HG03432 (cell line): ENCODE data around the gene ZW10.
"Not testable (repeated sequence)": the region's sequence is repeated elsewhere in the genome, so short reads cannot be mapped to it uniquely, and the experiment has no call there.

Source experiments
- ATAC-seq: cut with Tn5 transposase; IDR thresholded peaks from one replicate; pipeline ENCODE4 v1.9.1; 2021; ENCODE audit warnings: mild to moderate bottlenecking, moderate library complexity; ENCODE audit not compliant: unreplicated experiment

ZW10 gene

DNA sequence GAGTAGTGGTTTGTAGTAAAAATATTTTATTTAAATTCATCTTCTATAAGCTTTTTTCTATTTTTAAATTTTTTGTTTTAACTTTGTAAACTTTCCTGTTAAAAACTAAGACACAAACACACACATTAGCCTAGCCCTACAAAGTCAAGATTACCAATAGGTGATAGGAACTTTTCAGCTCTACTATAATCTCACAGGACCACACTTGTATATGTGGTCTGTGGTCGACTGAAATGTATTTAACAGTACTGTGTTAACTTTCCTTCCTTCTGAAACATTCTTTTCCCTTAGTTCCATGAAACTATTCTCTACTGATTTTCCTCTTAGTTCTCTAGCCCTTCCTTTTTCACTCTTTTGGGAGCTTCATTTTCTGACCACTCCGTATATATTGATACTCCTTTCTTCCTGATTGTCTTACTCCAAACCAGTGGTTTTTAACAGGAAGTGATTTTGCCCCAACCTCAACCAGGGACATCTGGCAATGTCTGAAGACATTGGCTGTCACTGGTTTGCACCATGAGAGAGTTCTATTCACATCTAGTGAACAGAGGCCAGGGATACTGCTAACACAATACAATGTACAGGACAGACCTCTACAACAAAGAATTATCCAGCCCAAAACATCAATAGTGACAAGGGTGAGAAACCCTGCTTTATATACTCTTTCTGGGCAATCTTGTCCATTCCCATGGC lies 8.8 kb downstream of the ZW10 start:
- no peak for ATAC-seq

DNA sequence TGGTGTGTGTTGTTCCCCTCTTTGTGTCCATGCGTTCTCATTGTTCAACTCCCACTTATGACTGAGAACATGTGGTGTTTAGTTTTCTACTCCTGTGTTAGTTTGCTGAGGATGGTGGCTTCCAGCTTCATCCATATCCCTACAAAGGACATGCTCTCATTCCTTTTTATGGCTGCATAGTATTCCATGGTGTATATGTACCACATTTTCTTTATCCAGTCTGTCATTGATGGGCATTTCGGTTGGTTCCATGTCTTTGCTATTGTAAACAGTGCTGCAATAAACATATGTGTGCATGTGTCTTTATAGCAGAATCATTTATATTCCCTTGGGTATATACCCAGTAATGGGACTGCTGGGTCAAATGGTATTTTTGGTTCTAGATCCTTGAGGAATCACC lies 10.5 kb downstream of the ZW10 start:
- ATAC-seq = not testable (repeated sequence)

DNA sequence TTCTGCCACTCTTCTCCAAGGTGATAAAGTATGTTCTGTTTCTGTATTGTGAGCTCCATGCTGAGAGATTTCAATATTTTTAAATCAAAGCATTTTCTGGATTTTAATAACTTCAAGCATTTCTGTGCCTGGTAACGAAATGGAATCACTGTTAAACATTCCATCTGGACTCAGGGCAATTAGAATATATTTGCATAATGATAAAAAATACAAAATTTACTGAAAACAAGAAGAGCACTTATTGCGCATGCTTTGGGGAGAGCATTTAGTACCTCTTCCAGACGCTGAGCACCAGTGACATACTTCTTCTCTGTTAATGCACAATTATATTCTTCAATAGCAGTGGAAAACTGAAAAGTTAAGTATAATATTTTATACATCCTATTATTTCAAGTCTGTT lies 13.3 kb downstream of the ZW10 start:
- ATAC-seq = no peak

DNA sequence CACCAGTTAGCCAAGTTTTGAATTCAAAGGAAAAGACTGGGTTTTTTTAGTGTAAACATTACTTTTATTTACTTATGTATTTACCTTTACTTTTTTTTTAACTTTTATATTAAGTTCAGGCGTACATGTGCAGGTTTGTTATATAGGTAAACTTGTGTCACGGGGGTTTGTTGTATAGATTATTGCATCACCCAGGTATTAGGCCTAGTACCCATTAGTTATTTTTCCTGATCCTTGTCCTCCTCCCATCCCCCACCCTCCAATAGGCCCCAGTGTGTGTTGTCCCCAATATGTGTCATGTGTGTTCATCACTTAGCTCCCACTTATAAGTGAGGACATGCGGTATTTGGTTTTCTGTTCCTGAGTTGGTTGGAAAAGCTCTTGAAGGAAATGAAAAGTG lies 20.6 kb downstream of the ZW10 start:
- ATAC-seq = no peak

DNA sequence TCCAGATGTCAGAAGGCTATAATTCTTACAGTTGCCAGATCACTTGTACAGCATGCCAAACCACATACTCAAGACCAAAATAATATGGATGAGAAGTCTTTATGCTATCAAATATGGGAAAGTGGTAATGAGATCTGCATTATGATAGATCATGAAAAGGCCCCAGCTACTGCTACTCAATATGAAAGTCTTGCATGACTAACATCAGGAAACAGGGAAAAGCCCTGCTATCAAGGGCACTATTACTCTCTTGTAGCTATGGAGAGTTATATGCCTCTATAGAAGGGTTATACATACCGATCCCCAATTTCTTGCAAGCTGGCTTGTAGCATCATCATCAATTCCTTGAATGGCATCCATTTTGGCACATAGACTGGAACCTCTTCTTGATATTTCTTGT lies 37.2 kb downstream of the ZW10 start:
- ATAC-seq = no peak

DNA sequence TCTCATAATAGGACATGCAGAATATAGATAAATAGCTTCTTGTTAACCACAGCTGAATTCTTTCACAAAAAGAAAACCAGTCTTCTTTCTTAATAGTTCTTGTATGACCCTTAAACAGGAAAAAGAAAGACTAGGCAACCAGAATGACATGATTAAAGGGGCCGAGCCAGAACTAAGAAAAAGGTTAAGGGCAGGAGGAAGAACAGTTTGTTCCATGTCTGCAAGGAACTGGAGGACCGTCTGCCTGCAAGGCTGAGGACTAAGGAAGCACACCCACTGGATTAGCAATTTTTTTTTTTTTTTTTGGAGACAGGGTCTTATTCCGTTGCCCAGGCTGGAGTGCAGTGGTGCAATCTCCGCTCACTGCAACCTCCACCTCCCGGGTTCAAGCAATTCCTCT lies 41.4 kb downstream of the ZW10 start:
- ATAC-seq = no peak

DNA sequence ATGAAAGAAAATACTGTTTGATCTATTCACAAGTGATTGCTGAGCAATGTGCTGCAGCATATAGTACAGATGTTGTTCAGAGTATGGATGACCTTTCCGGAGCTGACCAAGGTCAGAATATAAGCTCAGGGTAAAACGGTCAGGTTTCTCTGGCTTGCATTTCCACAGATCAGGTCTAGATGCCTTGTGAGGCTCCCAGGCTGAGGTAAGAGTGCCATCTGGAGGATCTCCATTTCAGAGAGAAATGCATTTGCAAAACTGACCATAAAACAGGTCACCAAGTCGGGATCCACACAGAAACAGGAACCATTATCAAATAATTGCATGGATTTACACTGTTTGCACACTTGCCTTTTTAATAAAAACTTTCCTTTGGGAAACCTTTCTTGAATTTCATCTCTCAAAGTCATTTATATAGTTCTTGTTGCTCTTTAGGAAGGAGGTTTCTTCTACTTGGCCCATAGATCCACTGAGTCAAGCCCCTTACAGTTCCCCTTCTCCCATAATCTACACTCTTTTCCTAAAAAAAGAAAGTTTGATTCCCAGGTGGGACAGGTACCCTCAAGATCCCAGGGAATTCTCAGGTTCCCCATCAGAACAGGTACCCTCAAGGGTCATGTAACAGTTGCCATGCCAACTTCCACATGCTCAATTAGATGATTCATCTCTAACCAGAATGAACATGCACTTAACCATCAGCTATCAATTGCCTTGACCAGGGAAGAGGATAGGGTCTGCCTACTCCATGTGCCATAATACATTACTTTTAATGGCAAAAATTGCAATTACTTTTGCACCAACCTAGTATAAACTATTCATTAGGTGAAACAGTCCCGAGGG lies 42.4 kb downstream of the ZW10 start:
- ATAC-seq = no peak

DNA sequence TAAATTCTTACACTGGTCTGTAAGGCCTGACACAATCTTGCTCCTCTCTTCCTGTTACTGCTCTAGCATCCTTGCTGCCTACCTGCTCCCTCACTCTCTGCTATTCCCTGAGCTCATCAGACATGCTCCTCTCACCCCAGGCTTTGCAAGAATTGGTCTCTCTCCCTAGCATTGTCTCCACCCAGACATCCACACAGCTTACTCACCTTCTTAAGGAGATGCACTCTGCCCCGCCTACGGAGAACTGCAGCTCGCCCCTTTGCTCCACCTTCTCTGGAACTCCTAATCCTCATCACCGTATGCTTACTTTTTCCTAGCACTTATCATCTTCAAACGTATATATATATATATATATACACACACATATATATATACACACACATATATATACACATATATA lies 44.0 kb downstream of the ZW10 start:
- no peak for ATAC-seq

DNA sequence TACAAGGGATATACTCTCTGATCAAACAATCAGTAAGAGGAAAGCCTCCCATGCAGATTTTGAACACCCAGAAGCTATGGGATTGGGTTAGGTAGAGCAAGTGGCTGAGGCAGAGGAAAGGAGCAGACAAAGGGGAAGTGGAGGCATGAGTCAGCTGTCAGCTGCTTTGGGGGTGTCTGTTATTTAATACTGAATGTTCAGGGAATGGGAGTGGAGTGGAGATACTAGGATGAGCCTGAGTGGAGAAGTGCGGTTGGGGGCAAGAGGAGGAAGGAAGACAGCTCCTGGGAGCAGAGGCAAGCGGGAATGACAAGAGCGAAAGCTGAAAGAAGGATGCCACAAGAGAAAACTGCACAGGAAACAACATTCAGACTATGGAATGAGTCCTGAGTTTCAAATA lies 44.7 kb downstream of the ZW10 start:
- no peak for ATAC-seq

DNA sequence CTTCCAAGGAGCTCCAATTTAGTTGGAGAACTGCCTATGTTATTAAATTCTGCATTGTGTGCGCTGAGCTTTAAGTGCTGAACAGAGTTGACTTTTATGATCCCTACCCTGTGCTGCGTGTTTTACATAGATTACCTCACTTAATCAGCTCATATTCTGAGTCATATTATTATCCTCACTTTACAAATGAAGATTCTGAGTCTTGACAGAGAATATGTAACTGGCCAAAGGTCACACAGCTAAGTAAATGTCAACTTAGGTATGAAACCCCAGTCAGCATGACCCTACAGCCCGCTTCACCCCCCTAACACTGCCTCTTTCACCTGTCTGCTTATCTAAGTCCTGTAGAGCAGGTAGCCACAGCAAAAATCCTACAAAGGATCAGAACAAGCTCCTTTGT lies 47.6 kb downstream of the ZW10 start:
- no peak for ATAC-seq

DNA sequence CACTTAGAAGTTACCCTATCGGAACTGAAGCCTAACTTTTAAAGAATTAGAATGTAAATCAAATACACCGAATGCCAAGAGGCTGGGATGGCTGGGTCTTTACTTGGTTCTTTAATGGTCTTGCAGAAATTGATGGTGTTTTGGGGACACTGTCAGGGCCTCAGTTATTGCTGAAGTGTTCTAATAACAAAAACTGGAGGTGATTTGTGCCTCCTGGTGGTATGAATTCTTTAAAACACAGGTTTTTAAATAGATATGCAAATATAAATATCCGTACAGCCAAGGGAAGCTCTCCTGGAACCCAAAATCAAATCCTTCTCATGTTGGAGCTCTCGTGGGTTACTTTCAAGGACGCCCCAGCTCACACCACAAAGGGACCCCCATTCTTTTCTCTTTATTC lies 48.1 kb downstream of the ZW10 start:
- ATAC-seq = no peak

DNA sequence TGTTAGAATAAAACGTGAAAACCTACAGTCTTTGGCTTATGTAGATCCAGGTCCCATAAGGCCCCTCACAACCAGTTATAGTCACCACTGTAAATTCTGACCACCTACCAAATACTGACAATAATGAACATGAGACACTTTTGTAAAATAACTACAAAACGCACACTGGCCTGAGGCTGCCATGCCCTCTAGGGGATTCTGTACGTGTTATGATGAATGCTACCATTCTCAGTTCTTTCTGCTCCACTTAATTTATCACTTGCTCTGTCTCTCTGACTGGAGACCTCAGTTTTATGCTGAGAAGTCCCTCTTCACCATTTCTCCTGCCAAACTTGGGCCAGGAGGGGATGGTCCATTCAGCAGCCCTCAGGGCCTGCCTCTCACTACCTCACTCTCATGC lies 48.7 kb downstream of the ZW10 start:
- ATAC-seq = no peak

DNA sequence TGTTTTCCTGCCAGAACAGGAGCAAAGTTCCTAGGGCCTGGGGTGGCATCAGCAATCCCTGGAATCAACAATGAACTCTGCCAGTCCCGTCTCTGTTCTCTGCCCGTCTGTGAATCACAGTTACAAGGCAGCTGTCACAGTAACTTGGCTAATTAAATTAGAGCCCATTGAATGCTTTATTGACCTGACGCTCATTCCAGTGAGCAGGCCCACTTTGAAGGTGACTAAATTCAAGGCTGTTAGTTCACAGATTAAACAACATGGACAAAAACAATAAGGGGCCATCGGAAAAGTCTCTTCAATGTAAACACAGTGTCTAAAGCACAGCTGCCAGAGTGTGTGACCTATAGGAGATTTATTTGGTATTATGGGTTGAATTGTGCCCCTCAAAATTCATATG lies 49.7 kb downstream of the ZW10 start:
- no peak for ATAC-seq

DNA sequence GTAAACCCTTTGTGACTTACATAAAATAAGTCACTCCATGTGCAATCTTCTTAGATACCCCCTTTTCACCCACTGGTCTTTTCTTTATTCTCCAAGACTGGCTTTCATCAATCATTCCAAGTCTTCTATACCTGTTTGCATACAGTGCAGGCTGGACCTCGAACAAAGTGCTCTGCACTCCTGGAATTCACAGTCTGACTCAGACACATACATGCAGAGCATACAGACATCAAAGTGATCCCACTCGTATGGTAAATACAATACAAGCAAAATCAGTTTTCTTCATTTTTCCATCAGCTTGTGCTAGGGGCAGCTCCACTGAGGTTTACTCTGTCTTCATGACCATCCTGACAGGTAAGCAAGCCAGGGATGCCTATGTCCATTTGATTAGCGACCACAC lies 50.6 kb downstream of the ZW10 start:
- no peak for ATAC-seq

DNA sequence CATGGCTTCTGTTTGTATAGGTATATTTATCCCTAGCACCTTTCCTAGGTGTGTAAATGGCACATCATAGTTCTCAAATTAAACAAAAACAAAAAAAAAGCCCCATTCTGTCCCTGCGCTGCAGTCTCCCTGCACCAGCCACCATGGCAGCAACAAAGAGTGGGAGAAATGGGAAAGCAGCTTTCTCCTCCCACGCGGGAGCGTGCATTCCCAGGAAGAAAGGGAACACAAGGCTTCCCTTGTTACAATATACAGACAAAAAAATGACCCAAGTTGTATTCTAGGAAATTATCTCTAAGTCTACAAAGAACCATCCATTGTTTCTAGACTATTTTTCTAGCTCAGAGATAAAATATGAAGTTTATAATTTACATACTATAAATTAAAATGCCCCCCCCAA lies 51.3 kb downstream of the ZW10 start:
- no peak for ATAC-seq

DNA sequence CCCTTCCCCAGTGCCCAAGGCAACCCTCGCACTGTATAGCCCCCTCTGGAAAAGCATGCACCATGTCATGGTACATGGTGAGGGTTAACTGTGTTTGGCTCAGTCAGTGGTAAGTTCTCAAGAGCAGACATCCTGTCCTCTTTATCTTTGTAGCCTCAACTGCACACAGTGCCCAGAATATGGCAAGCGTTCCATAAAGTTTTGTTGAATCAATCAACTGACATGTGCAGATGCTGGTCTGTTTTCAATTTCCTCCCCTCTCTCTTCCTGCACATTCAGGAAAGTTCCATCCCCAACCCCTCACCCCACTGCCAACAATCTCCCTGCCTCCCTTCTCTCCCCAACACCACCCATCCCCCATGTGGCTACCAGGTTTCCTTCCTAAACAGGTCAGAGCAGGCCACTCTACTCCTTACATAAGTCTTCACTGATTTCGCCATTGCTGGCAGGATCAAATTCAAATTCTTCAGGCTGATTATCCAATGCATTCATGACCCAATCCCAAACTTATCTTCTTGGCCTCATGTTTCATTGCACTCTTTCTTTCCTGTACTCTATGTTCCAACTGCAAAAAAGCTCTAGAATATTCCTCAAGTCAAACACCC lies 51.9 kb downstream of the ZW10 start:
- no peak for ATAC-seq

DNA sequence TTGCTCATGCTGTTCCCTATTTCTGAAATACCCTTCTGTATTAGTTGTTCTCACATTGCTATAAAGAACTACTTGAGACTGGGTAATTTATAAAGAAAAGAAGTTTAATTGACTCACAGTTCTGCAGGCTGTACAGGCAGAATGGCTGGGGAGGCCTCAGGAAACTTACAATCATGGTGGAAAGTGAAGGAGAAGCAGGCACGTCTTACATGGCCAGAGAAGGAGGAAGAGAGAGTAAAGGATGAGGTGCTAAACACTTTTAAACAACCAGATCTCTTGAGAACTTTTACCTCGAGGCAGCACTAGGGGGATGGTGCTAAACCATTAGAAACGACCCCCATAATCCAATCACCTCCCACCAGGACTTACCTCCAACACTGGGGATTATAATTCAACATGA lies 53.0 kb downstream of the ZW10 start:
- ATAC-seq = not testable (repeated sequence)

DNA sequence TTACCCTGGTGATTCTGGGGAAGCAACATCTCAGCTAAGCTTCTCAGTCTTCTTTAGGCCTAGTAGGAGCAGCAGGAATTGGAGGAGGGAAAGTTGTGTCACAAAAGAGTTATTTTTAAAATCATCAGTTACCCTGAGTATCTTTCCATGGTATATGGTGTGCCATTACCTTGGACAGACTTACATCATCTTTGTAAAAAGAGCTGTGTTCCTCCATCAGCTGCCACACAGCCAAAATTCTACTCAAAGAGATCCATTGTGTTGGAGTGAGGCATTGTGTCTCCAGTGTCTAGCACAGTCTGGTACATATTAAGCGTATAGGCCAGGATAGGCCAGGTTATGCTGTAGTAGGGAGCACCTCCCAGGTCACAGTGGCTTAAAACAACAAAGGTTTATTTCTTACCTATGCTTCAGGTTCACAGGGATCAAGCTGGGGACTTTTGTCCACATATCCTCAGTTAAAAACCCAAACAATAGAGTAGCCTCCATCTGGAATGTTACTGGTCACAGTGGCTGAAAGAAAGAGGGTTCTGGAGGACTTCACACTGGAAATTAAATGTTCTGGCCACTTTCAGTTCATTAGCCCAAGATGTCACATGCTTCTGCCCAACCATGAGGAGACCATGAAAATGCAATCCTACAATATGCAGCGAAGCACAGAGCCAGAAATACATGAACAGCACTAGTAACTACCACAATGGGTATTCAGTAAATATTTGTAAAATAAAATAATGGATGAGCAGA lies 57.4 kb downstream of the ZW10 start:
- ATAC-seq = no peak

DNA sequence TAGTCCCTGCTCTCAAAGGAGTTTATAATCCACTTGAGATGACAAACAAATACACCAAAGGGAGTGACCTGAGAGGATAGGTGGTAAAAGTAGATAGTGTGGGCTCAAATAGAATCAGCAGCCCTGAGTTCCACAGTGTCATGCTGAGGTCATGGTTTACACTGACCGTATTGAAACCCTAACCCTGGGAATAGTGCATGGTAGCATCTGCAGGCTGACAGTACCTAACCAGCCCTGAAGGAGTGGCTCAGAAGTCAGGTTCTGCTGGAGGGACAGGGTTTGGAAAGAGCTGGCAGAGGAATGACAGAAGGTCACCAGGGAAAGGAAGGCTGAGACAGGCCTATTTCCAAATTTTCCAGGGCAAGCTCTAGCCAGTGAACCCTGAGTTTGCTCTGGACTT lies 58.2 kb downstream of the ZW10 start:
- no peak for ATAC-seq

DNA sequence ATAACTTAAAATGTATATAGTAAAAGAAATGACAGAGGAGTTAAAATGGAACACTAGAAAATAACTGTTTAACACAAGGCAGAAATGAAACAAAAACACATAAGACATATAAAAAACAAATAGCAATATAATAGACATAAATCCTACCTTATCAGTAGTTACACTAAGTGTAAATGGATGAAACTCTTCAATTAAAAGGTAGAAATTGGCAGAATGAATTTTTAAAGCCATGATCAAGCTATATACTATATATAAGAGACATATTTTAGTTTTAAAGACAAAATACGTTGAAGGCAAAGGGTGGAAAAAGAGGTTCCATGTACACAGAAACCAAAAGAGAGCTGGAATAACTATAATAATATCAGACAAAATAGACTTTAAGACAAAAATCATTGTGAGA lies 62.5 kb downstream of the ZW10 start:
- ATAC-seq = no peak

DNA sequence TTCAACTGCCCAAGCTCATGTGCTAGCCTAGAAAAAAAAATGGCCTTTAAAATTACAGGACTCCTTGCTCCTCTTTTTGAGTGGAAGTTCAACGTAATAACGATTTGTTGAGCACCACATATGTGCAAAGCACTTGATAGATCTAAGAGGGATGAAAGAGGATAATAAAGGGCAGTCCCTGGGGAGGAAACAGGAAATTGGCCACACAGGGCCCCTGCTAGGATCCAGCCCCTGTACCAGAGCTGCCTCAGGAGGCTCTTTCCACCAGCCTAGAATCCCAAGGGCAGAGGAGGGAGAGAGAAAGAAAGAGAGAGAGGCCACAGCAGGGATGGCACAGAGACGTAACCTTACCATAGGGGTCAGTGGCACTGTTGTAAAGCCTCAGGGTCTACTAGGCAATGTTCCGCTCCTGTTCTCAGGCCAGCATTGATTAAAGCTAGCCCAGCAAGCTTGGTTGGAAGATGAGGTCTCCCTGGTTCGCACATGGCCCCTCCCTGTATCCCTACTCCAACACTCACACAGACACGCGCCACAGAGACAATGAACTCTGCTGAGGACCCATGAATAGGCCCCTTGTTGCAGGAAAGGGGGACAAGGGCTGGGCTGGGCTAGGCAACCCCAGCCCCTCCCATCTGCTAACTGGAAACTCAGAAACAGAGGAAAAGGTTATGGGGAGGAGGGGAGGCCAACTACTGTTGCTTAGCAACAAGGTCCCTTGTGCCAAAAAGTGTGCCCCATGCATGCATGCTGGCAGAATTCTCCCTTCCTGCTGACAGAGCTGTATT lies 67.4 kb downstream of the ZW10 start, which contains the start of gene TMPRSS5:
Gene TMPRSS5, minus strand, starts transcription at position 438 of the 785 bp plus-strand sequence. Its CDS starts 84 bp downstream, at position 354.
- no peak for ATAC-seq
